Measurements from ENCODE around the gene PANK1. TPM values are rescaled to one million over a fixed set of nuclear protein-coding genes. Genes with fewer than 3 reads are reported as not detected.

PANK1 gene
- total RNA-seq, 1 donor from 2014 or later = 4.7 TPM

- no peak for DNase-seq (ENCODE audit: low read depth)
- Histone ChIP-seq H3K27me3 (ENCODE audit: control insufficient read depth, insufficient read depth, low read length) (no peaks in the 10 kb centered on the region), H3K36me3 (ENCODE audit: control insufficient read depth, insufficient read depth, low read length) (no peaks in the 10 kb centered on the region), H3K4me3 (ENCODE audit: low read depth, low read length) (no peak overlapping the region)
- TF ChIP-seq CTCF (IDR thresholded peaks at IDR 0.05; ENCODE audit: insufficient read depth, low read length, poor library complexity, severe bottlenecking) = no peak
Measured at GRCh38 chr10:89683883-89684282, 38.8 kb upstream of the PANK1 start.

DNA sequence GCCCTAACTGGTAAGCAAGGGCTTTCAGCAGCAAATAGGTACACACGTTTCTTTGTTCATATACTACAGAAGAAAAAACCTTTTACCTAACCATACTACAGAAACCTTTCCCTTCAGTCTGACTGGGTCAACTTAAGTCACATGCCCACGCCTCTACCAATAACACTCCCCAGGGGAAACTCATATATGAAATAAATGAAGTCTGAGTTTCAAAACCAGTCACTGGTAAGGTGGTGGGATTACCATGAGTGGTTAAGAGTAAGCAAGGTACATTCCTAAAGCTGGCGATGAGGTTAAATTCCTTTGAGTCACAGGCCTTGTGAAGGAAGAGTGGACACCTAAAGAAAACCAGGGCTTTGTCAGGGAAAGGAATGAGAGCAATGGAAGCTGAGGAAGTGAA is 34.9 kb upstream of the PANK1 start:
- DNase-seq (ENCODE audit: low read depth) = no peak
- no peak for TF ChIP-seq CTCF (IDR thresholded peaks at IDR 0.05; ENCODE audit: insufficient read depth, low read length, poor library complexity, severe bottlenecking)

DNA sequence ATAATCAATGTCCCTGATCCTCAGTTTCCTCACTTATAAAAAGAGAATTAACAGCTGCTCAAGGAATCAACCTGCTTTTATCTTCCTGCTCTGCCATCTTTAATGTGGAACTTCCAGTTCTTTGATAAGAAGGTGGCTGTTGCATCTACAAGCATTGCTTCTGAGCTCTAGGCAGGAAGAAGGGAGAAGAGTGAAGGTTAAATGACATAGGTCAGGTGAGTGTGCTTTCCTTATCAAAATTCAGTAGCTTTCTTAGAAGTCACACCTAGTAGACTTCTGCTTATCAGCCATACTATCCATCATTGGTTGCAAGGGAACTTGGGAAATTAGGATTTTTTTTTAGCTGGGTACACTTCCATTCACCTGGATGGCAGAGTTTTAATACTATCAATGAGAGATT is 32.3 kb upstream of the PANK1 start:
- Histone ChIP-seq H3K36me3 (ENCODE audit: control insufficient read depth, insufficient read depth, low read length) (no peaks in the 10 kb centered on the region), H3K4me3 (ENCODE audit: low read depth, low read length) (no peak overlapping the region), H3K27me3 (ENCODE audit: control insufficient read depth, insufficient read depth, low read length) (no peaks in the 10 kb centered on the region)
- no peak for TF ChIP-seq CTCF (IDR thresholded peaks at IDR 0.05; ENCODE audit: insufficient read depth, low read length, poor library complexity, severe bottlenecking)
- DNase-seq (ENCODE audit: low read depth) = no peak

More for the DNA sequence above, 34.9 kb upstream of the PANK1 start:
- H3K27me3 ChIP-seq (ENCODE audit: control insufficient read depth, insufficient read depth, low read length) = no peaks in the 10 kb centered on the region
- H3K36me3 ChIP-seq (ENCODE audit: control insufficient read depth, insufficient read depth, low read length) = no peaks in the 10 kb centered on the region
- no peak overlapping the region for H3K4me3 ChIP-seq (ENCODE audit: low read depth, low read length)

DNA sequence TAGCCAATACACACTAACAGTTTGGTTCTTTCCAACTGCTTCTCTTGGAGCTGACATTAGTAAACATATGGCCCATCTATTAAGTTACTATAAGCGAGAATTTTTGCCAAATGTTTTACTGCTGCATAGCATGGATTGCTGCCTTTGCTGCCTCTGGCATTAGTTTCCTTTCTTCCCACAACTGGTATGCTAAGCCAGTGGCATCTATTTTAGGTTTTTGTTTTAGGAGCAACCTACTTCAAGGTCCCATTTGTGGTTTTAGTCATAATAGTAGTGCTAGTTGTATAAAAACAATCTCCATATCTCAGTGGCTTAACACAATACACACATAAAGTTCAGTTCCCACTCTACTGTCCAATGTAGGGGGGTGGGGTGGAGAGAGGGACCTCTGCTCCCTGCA is 25.9 kb upstream of the PANK1 start:
- Histone ChIP-seq H3K27me3 (ENCODE audit: control insufficient read depth, insufficient read depth, low read length) (no peaks in the 10 kb centered on the region), H3K36me3 (ENCODE audit: control insufficient read depth, insufficient read depth, low read length) (no peaks in the 10 kb centered on the region), H3K4me3 (ENCODE audit: low read depth, low read length) (no peak overlapping the region)
- no peak for TF ChIP-seq CTCF (IDR thresholded peaks at IDR 0.05; ENCODE audit: insufficient read depth, low read length, poor library complexity, severe bottlenecking)
- DNase-seq (ENCODE audit: low read depth) = no peak

- Histone ChIP-seq H3K4me3 (ENCODE audit: low read depth, low read length) (no peak overlapping the region), H3K27me3 (ENCODE audit: control insufficient read depth, insufficient read depth, low read length) (no peaks in the 10 kb centered on the region), H3K36me3 (ENCODE audit: control insufficient read depth, insufficient read depth, low read length) (no peaks in the 10 kb centered on the region)
- no peak for TF ChIP-seq CTCF (IDR thresholded peaks at IDR 0.05; ENCODE audit: insufficient read depth, low read length, poor library complexity, severe bottlenecking)
- DNase-seq (ENCODE audit: low read depth) = no peak
Measured at GRCh38 chr10:89669985-89670384, 24.9 kb upstream of the PANK1 start.

GRCh38 chr10:89668386-89669071 is 23.5 kb upstream of the PANK1 start:
- no peak for DNase-seq (ENCODE audit: low read depth)
- no peaks in the 10 kb centered on the region for H3K36me3 ChIP-seq (ENCODE audit: control insufficient read depth, insufficient read depth, low read length)
- TF ChIP-seq CTCF (IDR thresholded peaks at IDR 0.05; ENCODE audit: insufficient read depth, low read length, poor library complexity, severe bottlenecking) = no peak

More at GRCh38 chr10:89668386-89669071, 23.5 kb upstream of the PANK1 start:
- Histone ChIP-seq H3K27me3 (ENCODE audit: control insufficient read depth, insufficient read depth, low read length) (no peaks in the 10 kb centered on the region), H3K4me3 (ENCODE audit: low read depth, low read length) (no peak overlapping the region)

All from kidney epithelial cell (primary cell).